VCaP (cell line): ENCODE results near the gene ACACA.

Source experiments
- H3K27ac ChIP-seq: fragments of 450-650 bp; 2 replicates; pipeline ENCODE4 v1.5.1; 2017
- TF ChIP-seq, protein P1 (sequence below): fragments of 450-650 bp; conservative IDR thresholded peaks from 2 replicates; pipeline ENCODE4 v1.5.1; 2017; ENCODE audit warnings: mild to moderate bottlenecking, moderate library complexity

ACACA gene

DNA sequence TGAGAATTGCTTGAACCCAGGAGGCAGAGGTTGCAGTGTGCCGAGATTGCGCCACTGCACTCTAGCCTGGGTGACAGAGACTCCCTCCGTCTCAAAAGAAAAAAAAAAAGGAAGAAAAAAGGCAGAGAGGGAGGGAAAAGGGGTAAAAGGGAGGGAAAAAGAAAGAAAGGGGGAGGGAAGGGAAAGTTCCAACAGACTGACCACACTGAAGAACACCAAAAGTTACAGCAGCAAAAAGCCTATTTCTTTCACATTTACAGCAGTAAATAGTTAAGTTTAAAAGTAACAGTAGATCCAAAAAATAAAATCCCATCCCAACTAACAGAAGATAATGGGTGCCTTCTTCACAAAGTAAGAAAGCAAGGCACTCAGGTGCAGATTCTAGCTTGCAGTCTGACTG, 67.8 kb downstream of the ACACA start:
- TF ChIP-seq, protein P1, sequence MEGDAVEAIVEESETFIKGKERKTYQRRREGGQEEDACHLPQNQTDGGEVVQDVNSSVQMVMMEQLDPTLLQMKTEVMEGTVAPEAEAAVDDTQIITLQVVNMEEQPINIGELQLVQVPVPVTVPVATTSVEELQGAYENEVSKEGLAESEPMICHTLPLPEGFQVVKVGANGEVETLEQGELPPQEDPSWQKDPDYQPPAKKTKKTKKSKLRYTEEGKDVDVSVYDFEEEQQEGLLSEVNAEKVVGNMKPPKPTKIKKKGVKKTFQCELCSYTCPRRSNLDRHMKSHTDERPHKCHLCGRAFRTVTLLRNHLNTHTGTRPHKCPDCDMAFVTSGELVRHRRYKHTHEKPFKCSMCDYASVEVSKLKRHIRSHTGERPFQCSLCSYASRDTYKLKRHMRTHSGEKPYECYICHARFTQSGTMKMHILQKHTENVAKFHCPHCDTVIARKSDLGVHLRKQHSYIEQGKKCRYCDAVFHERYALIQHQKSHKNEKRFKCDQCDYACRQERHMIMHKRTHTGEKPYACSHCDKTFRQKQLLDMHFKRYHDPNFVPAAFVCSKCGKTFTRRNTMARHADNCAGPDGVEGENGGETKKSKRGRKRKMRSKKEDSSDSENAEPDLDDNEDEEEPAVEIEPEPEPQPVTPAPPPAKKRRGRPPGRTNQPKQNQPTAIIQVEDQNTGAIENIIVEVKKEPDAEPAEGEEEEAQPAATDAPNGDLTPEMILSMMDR = no peak
- peak overlapping the region; percentile 14; the same call in 1 of the 2 replicates for H3K27ac ChIP-seq

DNA sequence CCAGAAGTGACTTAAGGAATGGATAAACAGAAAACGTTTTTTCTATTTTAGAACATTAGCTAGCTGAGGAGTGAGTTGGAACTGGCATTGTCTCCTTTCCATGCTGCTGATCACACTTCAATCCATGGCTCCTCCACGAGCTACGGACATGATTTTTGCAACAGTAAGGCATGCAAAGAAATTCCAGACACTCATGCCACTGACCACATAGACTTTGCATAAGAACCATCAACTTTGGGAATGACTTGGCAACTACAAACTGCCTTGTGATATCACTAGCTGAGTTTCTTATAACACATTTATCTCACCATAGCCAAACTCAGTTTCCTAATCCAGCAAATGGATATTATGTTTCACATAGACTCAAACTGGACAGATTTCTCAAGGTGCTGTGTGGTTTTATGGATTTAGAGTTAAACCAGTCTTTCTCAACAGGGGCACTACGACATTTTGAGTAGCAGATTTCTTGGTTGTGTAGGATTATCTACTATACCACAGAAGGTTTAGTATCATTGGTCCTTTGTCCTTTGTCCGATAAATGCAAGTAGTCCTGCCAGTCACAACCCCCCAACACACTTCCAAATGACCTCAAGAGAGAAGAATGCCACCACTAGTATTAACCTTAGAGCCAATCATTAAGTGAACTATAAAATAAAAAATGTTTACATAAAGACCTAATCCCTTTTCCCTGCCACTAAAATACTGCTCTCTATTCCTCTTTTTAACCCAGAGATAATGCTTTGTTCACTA, 79.1 kb downstream of the ACACA start:
- H3K27ac ChIP-seq = no peak overlapping the region; the same call in 1 of the 2 replicates
- TF ChIP-seq, protein P1 = no peak

DNA sequence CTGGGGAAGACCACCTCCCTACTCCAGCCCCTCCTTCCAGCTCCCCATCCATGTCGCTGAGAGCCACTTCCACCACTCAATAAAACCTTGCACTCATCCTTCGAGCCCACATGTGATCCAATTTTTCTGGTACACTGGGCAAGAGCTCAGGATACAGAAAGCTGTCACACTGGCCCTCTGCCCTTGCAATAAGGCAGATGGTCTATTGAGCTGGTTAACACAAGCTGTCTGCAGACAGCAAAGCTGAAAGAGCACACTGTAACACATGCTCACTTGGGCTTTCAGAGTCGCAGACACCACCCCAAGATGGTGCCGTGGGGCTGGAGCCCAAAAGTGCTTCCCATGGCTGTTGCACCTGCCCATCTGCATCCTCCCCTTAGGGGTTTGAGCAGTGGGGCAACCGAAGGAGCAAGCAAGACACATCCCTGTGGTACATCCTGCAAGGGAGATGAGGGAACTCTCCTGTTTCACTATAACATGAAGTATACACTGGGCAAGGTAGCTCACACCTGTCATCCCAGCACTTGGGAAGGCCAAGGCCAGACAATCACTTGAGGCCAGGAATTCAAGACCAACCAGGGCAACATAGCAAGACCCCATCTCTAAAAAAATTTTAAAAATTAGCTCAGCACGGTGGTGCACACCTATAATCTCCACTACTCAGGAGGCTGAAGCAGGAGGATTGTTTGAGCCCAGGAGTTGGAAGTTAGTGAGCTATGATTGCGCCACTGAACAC, 83.6 kb downstream of the ACACA start:
- H3K27ac ChIP-seq = peak overlapping the region; percentile 91
- TF ChIP-seq, protein P1 = no peak

DNA sequence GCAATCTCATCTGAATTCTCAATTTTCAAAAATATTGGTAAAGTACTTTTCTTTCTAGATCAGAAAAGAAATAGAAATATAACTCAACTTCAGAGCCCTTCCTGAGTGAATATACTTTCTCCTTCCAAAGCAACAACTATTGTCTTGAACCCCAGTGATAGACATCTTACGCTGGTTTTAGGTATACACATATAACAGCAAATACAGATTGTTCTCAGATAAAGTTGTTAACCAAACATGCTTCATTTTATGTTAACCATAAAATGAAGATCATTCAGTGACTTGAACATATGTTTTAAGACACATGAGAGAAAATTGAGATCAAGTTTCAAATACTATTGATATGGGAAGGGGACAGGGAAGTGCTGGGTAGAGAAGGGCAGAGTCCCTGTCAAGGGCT, 84.5 kb downstream of the ACACA start:
- H3K27ac ChIP-seq = peak overlapping the region; percentile 91
- TF ChIP-seq, protein P1 = no peak

DNA sequence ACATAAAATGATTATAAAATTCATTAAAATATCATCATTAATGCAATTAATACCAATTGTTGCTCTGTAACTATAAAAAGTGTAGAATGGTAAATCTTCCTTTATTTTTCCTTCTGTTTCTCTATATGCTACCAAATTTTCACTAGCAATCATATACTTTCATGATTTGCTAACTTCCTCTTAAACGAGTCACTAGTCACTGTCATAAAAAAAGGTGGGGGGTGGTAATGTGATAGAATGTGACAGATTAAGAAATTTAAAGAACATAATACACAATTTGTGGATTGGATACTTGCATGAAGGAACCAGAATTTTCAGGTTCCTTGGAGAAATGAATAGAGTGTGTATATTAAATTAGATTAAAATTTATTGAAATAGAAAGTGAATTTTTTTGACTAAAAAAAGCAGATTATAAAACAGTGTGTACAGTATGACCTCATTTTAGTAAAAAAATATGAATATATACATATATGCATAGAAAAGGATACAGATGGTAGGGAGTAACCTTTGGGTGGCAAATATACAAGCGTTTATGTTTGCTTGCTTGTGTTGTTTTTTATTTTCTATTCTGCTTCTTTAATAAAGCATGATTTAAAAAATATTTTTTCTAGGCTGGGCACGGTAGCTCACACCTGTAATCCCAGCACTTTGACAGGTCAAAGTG, 87.6 kb downstream of the ACACA start:
- TF ChIP-seq, protein P1 = no peak
- peak overlapping the region; percentile 91 for H3K27ac ChIP-seq

DNA sequence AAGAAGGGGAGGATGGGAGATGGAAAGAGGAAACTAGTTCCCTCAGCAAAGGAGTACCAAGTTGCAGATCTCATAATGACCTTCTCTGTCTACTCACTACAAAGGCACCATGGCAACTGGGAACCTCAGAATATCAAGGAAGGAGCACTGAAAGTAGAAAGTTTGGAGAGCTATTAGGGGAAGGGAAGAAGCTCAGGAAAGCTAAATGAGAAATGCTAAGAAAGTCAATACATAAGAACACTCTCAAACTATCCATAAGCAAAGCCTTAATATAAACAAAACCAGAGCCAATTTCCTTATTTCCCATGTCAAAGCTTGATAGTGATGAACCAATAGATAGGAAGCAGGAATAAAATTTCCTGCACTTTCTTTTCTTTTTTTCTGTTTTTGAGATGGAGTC, 88.8 kb downstream of the ACACA start:
- H3K27ac ChIP-seq = peak overlapping the region; percentile 91
- TF ChIP-seq, protein P1 = no peak

DNA sequence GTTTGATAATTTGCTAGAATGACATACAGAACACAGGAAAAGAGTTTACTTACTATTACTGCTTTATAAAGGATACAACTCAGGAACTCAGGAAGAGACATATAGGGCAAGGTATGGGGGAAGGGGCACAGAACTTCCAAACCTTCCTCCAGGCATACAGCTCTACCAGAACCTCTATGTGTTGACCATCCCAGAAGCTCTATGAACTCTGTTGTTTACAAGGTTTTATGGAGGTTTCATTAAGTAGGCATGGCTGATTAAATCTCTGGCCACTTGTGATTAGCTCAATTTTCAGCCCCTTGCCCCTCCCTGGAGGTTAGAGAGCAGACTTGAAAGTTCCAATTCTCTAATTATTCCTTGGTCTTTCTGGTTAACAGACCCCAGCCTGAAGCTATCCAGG, 91.0 kb downstream of the ACACA start:
- TF ChIP-seq, protein P1 = no peak
- H3K27ac ChIP-seq = peak overlapping the region; percentile 91
